RKO (cell line): ENCODE measurements around the gene DEFB118.
"Not testable (repeated sequence)": the region's sequence is repeated elsewhere in the genome, so short reads cannot be mapped to it uniquely, and the experiment has no call there.

Experiments used
- DNase-seq: peaks from one replicate; pipeline ENCODE4 v3.0.0-alpha.2; 2016; ENCODE audit warnings: low spot score

DEFB118 gene, protein sequence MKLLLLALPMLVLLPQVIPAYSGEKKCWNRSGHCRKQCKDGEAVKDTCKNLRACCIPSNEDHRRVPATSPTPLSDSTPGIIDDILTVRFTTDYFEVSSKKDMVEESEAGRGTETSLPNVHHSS

DNA sequence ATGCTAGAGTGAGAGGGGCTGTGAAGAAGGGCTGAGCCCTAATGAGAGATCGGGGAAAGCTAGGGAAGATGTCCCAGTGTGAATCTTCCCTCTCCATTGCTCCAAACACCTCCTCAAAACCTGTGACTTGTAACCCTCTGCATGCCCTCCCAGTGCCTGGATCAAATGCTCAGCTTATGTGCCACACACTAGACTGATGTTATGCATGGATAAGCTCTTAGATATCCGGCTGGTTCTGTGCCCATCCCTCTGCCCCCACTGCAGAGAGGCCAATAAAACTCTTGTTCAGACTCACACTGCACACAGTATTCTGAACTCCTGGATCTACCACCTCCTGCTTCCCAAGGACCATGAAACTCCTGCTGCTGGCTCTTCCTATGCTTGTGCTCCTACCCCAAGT lies at the start of gene DEFB118:
Gene DEFB118 (plus strand): TSS at position 301 of the 400 bp plus-strand sequence. CDS start 50 bp downstream, at position 351.
- no peak for DNase-seq

DNA sequence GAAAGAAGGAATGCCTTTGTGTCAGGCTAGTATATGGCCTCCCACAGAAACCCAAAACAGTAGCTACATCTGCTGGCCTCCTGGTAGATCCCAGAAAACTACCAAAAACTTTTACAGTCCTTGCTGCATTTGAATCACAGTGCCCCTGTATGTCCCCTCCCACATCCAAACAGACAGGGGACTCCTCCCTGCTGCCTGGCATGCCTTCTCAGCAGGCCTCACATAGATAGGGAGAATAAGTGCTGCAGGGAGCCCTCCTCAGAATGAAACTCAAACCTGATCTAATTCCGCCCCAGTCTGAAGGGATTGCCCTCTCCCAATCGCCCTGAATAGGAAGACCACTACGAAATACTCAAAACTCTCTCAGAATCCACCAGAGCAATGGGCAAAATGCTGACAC lies 45.9 kb upstream of the DEFB118 start:
- DNase-seq: no peak

DNA sequence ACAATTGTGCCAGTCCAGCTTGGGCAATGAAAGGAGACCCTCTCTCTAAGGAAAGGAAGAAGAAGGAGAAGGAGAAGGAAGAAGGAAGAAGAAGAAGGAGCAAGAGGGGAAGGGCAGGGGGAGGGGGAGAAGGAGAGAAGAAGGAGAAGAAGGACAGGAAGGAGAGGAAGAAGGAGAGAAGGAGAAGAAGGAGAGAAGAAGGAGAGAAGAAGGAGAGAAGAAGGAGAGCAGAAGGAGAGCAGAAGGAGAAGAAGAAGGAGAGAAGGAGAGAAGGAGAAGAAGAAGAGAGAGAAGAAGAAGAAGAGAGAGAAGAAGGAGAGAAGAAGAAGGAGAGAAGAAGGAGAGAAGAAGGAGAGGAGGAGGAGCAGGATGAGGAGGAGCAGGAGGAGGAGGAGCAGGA lies 37.5 kb upstream of the DEFB118 start:
- DNase-seq: no peak

DNA sequence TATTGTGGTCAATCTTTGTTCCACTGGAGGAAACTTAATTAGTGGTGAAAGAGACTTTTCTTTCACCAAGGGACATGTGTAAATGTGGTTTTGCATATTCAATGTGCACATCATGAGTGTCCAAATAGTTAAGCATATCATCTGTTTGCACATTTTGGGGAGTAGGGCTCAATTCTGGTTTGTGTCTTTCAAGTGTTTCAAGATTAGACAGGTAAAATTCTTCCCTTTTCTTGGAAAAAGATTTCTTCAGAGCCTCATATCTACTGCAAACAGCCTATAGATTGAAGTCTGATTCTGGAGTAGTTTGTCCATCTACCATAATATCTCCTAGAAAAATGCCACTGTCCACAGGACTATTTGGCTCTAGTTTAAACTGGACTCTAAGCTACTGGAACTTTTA lies 26.9 kb upstream of the DEFB118 start:
- DNase-seq: no peak

DNA sequence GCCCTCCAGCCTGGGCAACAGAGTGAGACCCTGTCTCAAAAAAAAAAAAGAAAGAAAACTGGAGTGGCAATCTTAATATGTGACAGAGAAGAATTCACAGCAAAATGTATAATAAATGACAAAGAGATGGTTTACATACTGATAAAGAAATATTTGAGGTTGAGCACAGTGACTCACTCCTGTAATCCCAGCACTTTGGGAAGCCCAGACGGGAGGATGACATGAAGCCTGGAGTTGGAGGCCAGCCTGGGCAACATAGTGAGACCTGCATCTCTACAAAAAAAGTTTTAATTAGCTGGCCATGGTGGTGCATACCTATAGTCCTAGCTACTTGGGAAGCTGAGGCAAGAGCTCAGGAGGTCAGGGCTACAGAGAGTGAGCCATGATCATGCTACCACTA lies 12.4 kb upstream of the DEFB118 start:
- DNase-seq: no peak

DNA sequence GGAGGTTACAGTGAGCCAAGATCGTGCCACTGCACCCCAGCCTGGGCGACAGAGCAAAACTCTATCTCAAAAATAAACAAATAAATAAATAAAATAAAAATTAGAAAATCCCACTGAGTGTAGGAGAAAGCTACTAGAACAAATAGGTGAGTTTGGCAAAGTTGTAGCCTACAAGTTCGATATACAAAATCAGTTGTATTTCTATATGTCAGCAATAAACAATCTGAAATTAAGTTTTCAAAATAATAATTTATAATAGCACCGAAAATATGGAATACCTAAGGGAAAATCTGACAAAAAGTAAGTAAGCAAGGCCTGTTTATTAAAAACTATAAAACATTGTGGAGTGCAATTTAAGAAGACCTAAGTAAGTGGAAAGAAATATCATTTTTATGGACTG lies 5.1 kb upstream of the DEFB118 start:
- DNase-seq: no peak

DNA sequence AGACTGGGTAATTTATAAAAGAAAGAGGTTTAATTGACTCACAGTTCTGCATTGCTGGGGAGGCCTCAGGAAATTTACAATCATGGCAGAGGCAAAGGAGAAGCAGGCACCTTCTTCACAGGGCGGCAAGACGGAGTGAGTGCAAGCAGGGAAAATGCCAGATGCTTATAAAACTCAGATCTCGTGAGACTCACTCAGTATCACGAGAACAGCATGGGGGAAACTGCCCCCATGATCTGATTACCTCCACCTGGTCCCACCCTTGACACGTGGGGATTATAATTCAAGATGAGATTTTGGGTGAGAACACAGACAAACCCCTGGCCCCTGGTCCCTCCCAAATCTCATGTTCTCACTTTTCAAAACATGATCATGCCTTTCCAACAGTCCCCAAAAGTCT lies 4.1 kb upstream of the DEFB118 start:
- not testable (repeated sequence) for DNase-seq

DNA sequence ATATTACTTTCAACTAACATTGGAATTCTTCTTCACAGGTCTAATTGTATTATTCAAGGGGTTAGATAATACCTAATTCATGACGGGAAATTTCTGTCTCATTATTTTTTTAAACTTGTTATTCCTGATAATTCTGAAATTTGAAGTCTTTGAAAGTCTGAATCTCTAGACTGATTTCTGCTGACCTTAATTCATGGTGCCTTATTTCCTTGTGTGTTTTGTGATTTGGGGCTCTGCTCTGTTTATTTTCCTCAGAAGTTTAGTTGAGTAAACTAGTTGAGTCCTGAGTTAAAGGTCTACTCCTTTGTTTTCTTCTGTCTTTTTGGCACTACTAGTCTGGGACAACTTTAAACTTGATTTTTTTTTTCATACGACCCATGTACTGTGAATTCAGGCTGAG lies 5.9 kb downstream of the DEFB118 start:
- no peak for DNase-seq

DNA sequence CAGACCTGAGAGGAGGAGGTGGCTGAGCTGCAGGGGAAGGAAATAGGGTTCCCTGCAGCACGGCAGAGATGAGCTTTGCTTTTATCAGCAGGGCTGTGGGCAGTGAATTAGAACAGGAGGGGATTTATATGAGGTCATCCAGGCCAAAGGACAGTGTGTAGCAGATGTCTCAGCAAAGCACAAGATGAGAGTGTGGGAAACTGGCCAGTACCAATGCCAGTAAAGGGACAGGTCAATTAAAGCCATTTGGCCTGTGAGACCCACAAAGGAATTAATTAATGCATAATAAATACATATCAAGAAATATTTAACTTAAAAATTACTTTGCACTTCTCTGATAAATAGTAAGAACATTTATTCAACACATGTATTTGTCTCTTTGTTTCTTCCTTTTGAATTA lies 22.1 kb downstream of the DEFB118 start, which contains the start of gene DEFB119:
Gene DEFB119 (minus strand): TSS at position 101 of the 400 bp plus-strand sequence. CDS start 107 bp downstream, outside the sequence.
- DNase-seq: no peak

DNA sequence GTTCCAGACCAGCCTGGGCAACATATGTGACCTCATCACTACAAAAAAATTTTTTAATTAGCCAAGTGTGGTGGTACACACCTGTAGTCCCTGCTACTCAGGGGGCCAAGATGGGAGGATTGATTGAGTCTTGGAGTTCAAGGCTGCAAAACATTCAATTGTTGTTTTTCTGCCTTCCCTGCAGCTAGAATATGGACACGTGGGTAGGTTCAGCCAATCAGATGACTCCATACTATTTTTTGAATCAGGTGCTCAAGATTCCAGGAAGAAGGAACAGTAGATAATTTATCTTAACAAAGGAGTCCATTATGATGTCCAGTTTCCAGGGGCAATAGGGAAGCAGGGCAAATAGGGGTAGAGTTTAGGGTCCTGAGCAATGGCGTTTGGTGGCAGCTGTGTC lies 24.4 kb downstream of the DEFB118 start:
- no peak for DNase-seq

DNA sequence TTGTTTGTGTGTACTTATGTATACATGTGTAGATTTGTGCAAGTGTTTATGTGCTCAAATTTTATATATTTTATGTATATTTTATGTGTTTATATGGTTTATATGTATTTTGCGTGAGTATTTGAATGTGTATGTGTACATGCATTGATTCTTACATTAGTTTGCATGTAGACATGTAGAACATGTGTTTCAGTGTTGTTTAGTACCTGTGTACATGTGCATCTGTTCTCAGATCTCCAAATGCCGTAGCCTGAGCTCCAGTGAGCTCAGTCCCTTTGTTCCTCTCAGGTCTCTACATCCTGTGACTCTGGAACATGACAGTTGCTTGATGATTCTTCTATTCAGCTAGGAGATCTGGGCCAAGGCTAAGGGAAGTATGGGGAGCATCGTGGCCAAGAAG lies 26.5 kb downstream of the DEFB118 start:
- no peak for DNase-seq

DNA sequence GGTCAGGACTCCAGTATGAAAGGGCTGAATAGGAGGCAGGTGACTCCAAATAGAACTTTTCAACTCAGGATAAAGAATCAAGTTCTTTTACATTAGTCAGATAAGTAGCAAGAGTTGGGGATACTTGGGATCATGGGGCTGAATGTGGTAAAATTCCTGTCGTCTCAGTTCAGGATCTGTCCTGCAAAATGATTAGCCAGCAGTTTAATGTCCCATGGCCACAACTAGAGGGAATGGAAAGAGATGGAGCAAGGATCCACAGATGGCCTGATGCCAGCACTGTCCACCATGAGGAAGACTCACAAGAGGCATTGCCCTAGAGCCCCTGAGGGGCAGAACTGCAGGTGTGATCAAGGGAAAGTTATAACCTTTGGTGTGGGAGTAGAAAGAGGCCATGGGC lies 35.5 kb downstream of the DEFB118 start:
- DNase-seq: no peak

DNA sequence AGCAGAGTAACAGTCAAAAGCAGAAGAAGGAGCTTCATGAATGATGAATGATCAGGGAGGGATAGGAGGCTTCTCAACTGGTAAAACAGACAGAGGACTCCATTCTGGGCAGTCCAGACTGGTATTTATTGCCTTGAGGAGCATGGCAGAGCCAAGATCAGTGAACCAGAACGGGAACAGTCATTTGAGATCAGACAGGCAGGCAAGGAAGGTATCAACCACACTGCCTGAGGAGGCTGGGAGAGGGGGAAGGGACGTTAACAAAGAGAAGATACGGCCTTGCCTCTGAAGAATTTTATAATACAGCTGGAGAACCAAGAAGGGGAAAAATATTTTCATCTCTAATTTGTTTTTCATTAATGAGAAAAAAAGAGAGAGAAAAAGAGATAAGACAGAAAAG lies 37.7 kb downstream of the DEFB118 start, which contains the start of gene DEFB121:
Gene DEFB121 (minus strand): TSS at position 101 of the 400 bp plus-strand sequence. CDS start 63 bp downstream, at position 38.
- DNase-seq: no peak

DNA sequence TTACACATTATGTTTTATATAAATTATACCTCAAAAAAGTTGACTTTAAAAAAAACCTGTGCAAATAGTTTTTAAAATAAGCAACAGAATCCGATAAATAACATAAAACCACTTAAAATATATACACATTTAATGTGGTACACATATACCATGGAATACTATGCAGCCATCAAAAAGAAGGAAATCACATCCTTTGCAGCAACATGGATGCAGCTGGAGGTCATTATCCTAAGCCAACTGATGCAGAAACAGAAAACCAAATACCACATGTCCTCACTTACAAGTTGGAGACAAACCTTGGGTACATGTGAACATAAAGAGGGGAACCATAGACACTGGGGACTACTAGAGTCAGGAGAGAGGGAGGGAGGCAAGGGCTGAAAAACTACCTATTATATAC lies 41.6 kb downstream of the DEFB118 start:
- no peak for DNase-seq

DNA sequence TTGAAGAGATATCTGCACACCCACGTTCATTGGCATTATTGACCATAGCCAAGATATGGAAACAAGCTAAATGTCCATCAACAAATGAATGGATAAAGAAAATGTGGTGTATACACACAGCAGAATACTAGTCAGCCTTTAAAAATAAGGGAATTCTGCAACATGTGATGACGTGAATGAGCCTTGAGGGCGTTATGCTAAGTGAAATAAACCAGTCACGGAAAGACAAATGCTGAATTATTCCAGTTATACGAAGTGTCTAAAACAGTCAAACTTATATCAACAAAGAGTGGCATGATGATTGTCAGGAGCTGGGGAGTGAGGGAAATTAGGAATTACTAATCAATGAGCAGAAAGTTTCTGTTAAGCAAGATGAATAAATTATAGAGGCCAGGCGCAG lies 46.0 kb downstream of the DEFB118 start:
- no peak for DNase-seq

DNA sequence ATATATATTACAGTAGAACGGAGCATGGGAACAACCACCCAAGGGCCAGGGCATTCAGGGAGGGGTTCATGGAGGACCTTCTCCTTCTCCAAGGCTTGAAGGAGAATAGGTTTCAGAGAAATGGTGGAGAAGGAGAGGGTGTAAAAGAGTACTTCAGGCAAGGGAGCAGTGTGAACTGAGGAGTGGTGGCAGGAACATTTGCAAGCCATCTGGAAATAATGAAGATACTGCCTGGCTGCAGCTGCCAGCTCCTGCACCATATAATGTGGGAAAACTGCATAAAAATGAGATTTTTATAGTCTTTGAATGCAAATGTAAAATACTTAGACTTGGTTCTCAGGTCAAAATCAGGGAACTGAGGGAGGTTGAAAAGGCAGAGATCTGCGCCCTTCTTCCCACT lies 47.3 kb downstream of the DEFB118 start:
- DNase-seq: no peak

DNA sequence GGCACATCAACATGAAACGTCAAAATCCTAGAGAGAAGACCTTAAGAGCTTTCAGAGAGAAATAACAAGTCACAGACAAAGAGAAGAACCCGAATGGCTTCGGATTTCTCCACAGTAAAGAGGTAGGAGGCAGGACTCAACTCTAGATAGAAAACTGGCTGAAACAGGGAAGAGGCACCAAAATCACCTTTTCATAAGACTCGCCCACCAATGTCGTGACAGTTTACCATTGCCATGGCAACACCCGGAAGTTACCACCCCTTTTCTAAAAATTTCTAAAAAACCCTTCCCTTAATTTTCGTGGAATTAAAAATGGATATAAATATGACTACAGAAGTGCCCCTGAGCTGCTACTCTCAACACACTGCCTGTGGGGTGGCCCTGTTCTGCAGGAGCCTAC lies 49.9 kb downstream of the DEFB118 start:
- no peak for DNase-seq
